ENCODE results near the gene VASP. TPM values are rescaled to one million over a fixed set of nuclear protein-coding genes. Genes with fewer than 3 reads are reported as not detected.

VASP gene
- total and polyA plus RNA-seq, 2 of the 13 experiments (the other 11 are each of a cell fraction or from before 2014, with no cell fraction given) = 41.8 to 67.1 TPM

DNA sequence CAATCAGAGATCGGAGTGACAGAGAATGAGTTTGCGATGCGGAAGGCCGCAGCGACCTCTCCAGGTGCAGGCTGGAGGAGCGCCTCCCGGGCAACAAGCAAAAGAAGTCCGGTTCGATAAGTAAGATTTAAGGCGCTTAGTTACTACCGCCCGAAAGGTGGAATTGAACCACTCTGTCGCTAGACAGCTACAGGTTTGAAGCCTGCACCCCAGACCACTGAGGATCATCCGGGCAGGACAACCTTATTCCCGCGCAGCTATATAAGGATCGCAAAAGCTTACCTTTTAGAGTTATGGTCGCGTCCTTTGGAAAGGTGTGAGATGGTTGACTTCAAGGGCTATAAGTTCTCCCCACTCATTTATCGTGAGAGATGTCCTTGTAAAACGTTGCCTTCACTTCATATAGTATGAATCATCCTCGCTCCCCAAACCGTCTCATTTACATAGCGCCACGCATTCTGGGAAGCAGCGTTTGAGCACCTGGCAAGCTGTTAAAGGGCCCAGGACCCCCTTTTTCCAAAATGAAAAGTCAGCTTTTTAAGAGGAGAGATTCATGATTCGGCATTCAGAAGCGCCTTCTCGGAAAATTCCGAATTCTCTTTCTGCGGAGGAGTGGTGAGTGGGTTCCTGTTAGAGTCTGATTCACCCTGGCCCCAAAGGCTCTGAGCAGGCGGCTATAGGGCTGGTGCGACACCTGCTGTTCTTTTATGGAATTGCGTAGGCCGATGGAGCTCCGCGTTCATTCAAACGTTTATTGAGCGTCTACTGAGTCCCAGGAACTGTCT, 28.6 kb upstream of the VASP start:
- peak; percentile 91 for DNase-seq (ENCODE audit: low spot score)
- ATAC-seq = peak; percentile 88
- no TSS peak for BruUV-seq (replicated peaks)
- CTCF ChIA-PET (ENCODE audit: low intra/inter-chr PET ratio, low total read pairs) = interaction anchor here (0.7 to 3.5 kb wide), 6 partner anchors 32 to 91 kb away, joined by 3 to 117 read pairs (median 14); partner anchors contain the start of gene PPP1R13L
- in situ Hi-C loops (cut with HindIII; ENCODE audit: extremely low pct_ligation_motif_present, low pct_unique_long_range_greater_than_20kb) (loop anchor here (5.0 to 10.0 kb wide), 2 partner anchors 36 to 54 kb away; partner anchors contain the start of gene ERCC1), intact Hi-C loops (cut with micrococcal nuclease; ENCODE audit: unreplicated experiment) (loop anchor here (1.0 kb wide), 2 partner anchors 39 to 51 kb away; no protein-coding TSS in a partner anchor)
- Histone ChIP-seq H3K79me2 (ENCODE audit: insufficient read depth, low read length) (no peaks in the 10 kb centered on the region), H3K9me3 (ENCODE audit: low read length) (no peaks in the 10 kb centered on the region), H4K20me1 (ENCODE audit: insufficient read depth, low read length) (no peaks in the 10 kb centered on the region), H3K27ac (ENCODE audit: extremely low read length, insufficient read depth, low read length) (peak overlapping the region; percentile 90), H3K36me3 (replicated peaks in 1 of 2; ENCODE audit: control insufficient read depth in 1 of 2, insufficient read depth in 2 of 2, low read length in 2 of 2) (no peaks in the 10 kb centered on the region), H3K4me3 (replicated peaks in 1 of 3; ENCODE audit: insufficient read depth in 1 of 3, low read depth in 2 of 3, low read length in 3 of 3) (peak overlapping the region; percentile 60 to 70 (median 66)), H3K9ac (ENCODE audit: insufficient read depth, low read depth, low read length) (peak overlapping the region; percentile 88), H3K27me3 (ENCODE audit: control insufficient read depth in 1 of 2, insufficient read depth in 2 of 2, low read length in 2 of 2) (peaks cover 0 to 16% of the 10 kb centered on the region in 2 experiments; a peak in 2 of 5 replicates), H2AFZ (ENCODE audit: low read length) (peak overlapping the region; percentile 75), H3K4me2 (ENCODE audit: low read depth, low read length) (peak overlapping the region; percentile 86), H3K4me1 (ENCODE audit: insufficient read depth, low read length) (peaks cover 36% of the 10 kb centered on the region)
- peak; percentile 90 for FAIRE-seq
- 3% methylated on average over 21 of the region's 39 CpGs for WGBS (ENCODE audit: low lambda C conversion rate)
- POLR2A ChIA-PET = interaction anchor here (0.7 to 2.3 kb wide), 8 partner anchors 10 to 74 kb away, joined by 3 to 33 read pairs (median 8); partner anchors contain the start of genes FOSB and PPP1R13L
- 0 out of 2 replicates have a peak, but pooled peaks have one; percentile 57 for TF ChIP-seq ZNF276 (CRISPR knock-in tag; IDR thresholded peaks at IDR 0.05; ENCODE audit: low read depth)
- TF ChIP-seq ATAD3A (CRISPR knock-in tag; IDR thresholded peaks at IDR 0.05) = no peak
- TF ChIP-seq BCL3 (CRISPR knock-in tag; IDR thresholded peaks at IDR 0.05) = 0 out of 2 replicates have a peak, but pooled peaks have one; percentile 32
- no peak for TF ChIP-seq PAWR (CRISPR knock-in tag; IDR thresholded peaks at IDR 0.05; ENCODE audit: borderline replicate concordance)
- TF ChIP-seq GABPB1 (CRISPR knock-in tag; IDR thresholded peaks at IDR 0.05) = peak; percentile 38
- no peak for TF ChIP-seq HNRNPK (IDR thresholded peaks at IDR 0.05; ENCODE audit: low read depth, low read length, poor library complexity, severe bottlenecking)
- TF ChIP-seq, protein P1, sequence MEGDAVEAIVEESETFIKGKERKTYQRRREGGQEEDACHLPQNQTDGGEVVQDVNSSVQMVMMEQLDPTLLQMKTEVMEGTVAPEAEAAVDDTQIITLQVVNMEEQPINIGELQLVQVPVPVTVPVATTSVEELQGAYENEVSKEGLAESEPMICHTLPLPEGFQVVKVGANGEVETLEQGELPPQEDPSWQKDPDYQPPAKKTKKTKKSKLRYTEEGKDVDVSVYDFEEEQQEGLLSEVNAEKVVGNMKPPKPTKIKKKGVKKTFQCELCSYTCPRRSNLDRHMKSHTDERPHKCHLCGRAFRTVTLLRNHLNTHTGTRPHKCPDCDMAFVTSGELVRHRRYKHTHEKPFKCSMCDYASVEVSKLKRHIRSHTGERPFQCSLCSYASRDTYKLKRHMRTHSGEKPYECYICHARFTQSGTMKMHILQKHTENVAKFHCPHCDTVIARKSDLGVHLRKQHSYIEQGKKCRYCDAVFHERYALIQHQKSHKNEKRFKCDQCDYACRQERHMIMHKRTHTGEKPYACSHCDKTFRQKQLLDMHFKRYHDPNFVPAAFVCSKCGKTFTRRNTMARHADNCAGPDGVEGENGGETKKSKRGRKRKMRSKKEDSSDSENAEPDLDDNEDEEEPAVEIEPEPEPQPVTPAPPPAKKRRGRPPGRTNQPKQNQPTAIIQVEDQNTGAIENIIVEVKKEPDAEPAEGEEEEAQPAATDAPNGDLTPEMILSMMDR (CRISPR knock-in tag; IDR thresholded peaks at IDR 0.05) = peak; percentile 93
- TF ChIP-seq ATRX (CRISPR knock-in tag; IDR thresholded peaks at IDR 0.05; ENCODE audit: borderline replicate concordance) = no peak
- peak; percentile 41; the same call in 1 of the 2 replicates for TF ChIP-seq KDM5A (IDR thresholded peaks at IDR 0.05; ENCODE audit: borderline replicate concordance, low read length)
- no peak for TF ChIP-seq HOXA9 (CRISPR knock-in tag; IDR thresholded peaks at IDR 0.05; ENCODE audit: borderline replicate concordance)
- TF ChIP-seq MIER2 (CRISPR knock-in tag; IDR thresholded peaks at IDR 0.05) = peak; percentile 61; the same call in 1 of the 2 replicates
